MM.1S (cell line): Measurements from ENCODE around the gene DSN1.
"Not testable (repeated sequence)": the region's sequence is repeated elsewhere in the genome, so short reads cannot be mapped to it uniquely, and the experiment has no call there.

Source experiments
- DNase-seq: peaks from one replicate; pipeline ENCODE4 v3.0.0-alpha.2; 2015
- H2AFZ ChIP-seq: fragments of 300-600 bp; sonication (generic); 2 replicates; pipeline ENCODE4 v1.6.0; 2016; ENCODE audit warnings: antibody characterized with exemption, low read length
- H3F3A ChIP-seq: fragments of 300-600 bp; sonication (generic); 2 replicates; pipeline ENCODE4 v1.6.1; 2016; ENCODE audit warnings: mild to moderate bottlenecking, antibody characterized with exemption, low read length, moderate library complexity, mixed read lengths; ENCODE audit not compliant: insufficient read depth
- H3K27ac ChIP-seq: fragments of 300-600 bp; sonication (generic); 2 replicates; pipeline ENCODE4 v1.5.1; 2016; ENCODE audit warnings: mild to moderate bottlenecking, low read length
- H3K27me3 ChIP-seq: fragments of 300-600 bp; sonication (generic); replicated peaks from 2 replicates; pipeline ENCODE4 v1.6.0; 2016; ENCODE audit warnings: low read length; ENCODE audit not compliant: insufficient read depth
- H3K36me3 ChIP-seq: fragments of 300-600 bp; sonication (generic); replicated peaks from 2 replicates; pipeline ENCODE4 v1.6.1; 2016; ENCODE audit warnings: mild to moderate bottlenecking, low read length, mixed read lengths; ENCODE audit not compliant: insufficient read depth
- H3K4me1 ChIP-seq: fragments of 300-600 bp; sonication (generic); 2 replicates; pipeline ENCODE4 v1.6.1; 2016; ENCODE audit warnings: low read length, mixed read lengths
- H3K4me2 ChIP-seq: fragments of 300-600 bp; sonication (generic); 2 replicates; pipeline ENCODE4 v1.6.0; 2016; ENCODE audit warnings: low read depth, low read length
- H3K4me3 ChIP-seq: fragments of 300-600 bp; sonication (generic); 2 replicates; pipeline ENCODE4 v1.5.1; 2016; ENCODE audit warnings: low read length, mixed read lengths
- H3K79me2 ChIP-seq: fragments of 300-600 bp; sonication (generic); 2 replicates; pipeline ENCODE4 v1.6.1; 2016; ENCODE audit warnings: mixed run types, low read length, mixed read lengths
- H3K9ac ChIP-seq: fragments of 300-600 bp; sonication (generic); 2 replicates; pipeline ENCODE4 v1.6.1; 2016; ENCODE audit warnings: low read length, mixed read lengths
- H3K9me2 ChIP-seq: fragments of 300-600 bp; sonication (generic); replicated peaks from 2 replicates; pipeline ENCODE4 v1.6.1; 2016; ENCODE audit warnings: mild to moderate bottlenecking, low read length, mixed read lengths; ENCODE audit not compliant: insufficient read depth
- H3K9me3 ChIP-seq: fragments of 300-600 bp; sonication (generic); replicated peaks from 2 replicates; pipeline ENCODE4 v1.6.1; 2016; ENCODE audit warnings: mild to moderate bottlenecking, low read length, mixed read lengths; ENCODE audit not compliant: insufficient read depth
- H4K20me1 ChIP-seq: fragments of 300-600 bp; sonication (generic); 2 replicates; pipeline ENCODE4 v1.6.1; 2016; ENCODE audit warnings: mild to moderate bottlenecking, low read length, moderate library complexity, mixed read lengths; ENCODE audit not compliant: insufficient read depth
- EZH2 ChIP-seq: fragments of 300-600 bp; sonication (generic); optimal IDR thresholded peaks from 2 replicates; pipeline ENCODE3; 2017; ENCODE audit warnings: low read depth, mild to moderate bottlenecking, antibody characterized with exemption, low read length, mixed read lengths
- EZH2phosphoT487 ChIP-seq: fragments of 300-600 bp; sonication (generic); IDR thresholded peaks from 2 replicates; pipeline ENCODE4 v1.6.1; 2018; ENCODE audit warnings: antibody characterized with exemption, low read length
- TF ChIP-seq, protein P1 (sequence below): fragments of 300-600 bp; sonication (generic); IDR thresholded peaks from 2 replicates; pipeline ENCODE4 v1.5.1; 2016; ENCODE audit warnings: antibody characterized with exemption, low read length, mixed read lengths

Gene DSN1

DNA sequence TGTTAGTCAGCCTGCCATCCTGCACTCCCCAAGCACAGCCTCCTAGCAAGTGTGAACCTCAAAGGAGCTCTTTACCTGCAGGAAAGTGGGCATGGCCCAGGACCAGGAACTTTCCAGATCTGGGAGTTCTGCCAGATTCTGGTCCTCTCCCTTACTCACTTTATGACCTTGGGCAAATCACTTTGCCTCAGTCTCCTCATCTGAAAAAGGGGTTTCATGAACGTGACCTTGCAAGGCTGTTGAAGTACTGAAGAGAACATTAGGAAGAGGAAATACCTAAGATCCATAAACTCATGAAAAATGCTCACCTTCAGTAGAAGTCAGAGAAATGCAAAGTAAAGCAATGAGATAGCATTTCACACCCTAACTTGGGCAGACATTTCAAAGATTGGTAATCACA is 26.8 kb upstream of the DSN1 start:
- Histone ChIP-seq H3K9ac (no peak overlapping the region), H3K4me3 (no peak overlapping the region), H3K79me2 (no peaks in the 10 kb centered on the region), H3K4me1 (no peaks in the 10 kb centered on the region), H3K9me3 (no peaks in the 10 kb centered on the region), H3K9me2 (no peaks in the 10 kb centered on the region), H3K36me3 (no peaks in the 10 kb centered on the region), H2AFZ (no peak overlapping the region), H3K27ac (no peak overlapping the region), H3K27me3 (no peaks in the 10 kb centered on the region), H3K4me2 (no peak overlapping the region), H3F3A (no peaks in the 10 kb centered on the region), H4K20me1 (no peaks in the 10 kb centered on the region)
- TF ChIP-seq, protein P1, sequence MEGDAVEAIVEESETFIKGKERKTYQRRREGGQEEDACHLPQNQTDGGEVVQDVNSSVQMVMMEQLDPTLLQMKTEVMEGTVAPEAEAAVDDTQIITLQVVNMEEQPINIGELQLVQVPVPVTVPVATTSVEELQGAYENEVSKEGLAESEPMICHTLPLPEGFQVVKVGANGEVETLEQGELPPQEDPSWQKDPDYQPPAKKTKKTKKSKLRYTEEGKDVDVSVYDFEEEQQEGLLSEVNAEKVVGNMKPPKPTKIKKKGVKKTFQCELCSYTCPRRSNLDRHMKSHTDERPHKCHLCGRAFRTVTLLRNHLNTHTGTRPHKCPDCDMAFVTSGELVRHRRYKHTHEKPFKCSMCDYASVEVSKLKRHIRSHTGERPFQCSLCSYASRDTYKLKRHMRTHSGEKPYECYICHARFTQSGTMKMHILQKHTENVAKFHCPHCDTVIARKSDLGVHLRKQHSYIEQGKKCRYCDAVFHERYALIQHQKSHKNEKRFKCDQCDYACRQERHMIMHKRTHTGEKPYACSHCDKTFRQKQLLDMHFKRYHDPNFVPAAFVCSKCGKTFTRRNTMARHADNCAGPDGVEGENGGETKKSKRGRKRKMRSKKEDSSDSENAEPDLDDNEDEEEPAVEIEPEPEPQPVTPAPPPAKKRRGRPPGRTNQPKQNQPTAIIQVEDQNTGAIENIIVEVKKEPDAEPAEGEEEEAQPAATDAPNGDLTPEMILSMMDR, result no peak
- TF ChIP-seq EZH2 (no peak), EZH2phosphoT487 (no peak)
- DNase-seq, result no peak

DNA sequence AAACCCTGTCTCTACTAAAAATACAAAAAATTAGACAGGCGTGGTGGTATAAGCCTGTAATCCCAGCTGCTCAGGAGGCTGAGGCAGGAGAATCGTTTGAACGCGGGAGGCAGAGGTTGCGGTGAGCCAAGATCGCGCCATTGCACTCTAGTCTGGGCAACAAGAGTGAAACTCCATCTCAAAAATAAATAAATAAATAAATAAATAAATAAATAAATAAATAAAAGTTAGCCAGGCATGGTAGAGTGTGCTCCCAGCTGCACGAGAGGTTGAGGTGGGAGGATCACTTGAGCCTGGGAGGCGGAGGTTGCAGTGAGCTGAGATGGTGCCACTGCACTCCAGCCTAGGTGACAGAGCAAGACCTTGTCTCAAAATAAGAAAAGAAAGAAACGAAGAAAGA is 25.8 kb upstream of the DSN1 start:
- H3K79me2 ChIP-seq, H3F3A ChIP-seq, H3K4me2 ChIP-seq, H3K9me2 ChIP-seq, H3K9me3 ChIP-seq, H3K27me3 ChIP-seq, H2AFZ ChIP-seq, H3K27ac ChIP-seq, DNase-seq, H3K4me3 ChIP-seq, H3K36me3 ChIP-seq, H3K9ac ChIP-seq, H3K4me1 ChIP-seq, H4K20me1 ChIP-seq: not testable (repeated sequence)

DNA sequence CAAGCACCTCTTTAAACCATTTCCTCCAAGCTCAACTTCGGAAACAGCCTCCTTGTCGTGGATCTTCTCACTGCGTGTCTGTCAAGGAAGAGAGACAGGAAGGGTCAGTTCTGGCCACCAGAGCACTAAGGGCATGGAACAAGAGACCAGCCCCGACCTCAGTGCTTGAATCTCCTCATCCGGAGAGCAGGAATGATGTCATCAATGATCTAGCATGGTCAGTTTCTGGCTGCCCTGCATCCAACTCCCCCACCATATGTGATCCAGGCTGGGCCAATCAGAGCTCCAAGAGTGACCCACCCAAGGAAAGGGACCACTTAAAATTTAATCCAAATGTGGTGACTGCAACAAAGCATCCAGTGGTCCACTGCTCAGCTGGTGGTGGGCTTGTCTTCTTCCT is 23.3 kb upstream of the DSN1 start:
- Histone ChIP-seq H3K4me2 (no peak overlapping the region), H3K36me3 (no peaks in the 10 kb centered on the region), H3K79me2 (no peaks in the 10 kb centered on the region), H3K9me3 (no peaks in the 10 kb centered on the region), H3K9me2 (no peaks in the 10 kb centered on the region), H3K9ac (no peak overlapping the region), H3K4me3 (no peak overlapping the region), H3K27me3 (no peaks in the 10 kb centered on the region), H3F3A (no peaks in the 10 kb centered on the region), H3K27ac (no peak overlapping the region), H4K20me1 (no peaks in the 10 kb centered on the region), H2AFZ (no peak overlapping the region), H3K4me1 (no peaks in the 10 kb centered on the region)
- TF ChIP-seq, protein P1, result no peak
- no peak for TF ChIP-seq EZH2phosphoT487
- no peak for TF ChIP-seq EZH2
- no peak for DNase-seq

DNA sequence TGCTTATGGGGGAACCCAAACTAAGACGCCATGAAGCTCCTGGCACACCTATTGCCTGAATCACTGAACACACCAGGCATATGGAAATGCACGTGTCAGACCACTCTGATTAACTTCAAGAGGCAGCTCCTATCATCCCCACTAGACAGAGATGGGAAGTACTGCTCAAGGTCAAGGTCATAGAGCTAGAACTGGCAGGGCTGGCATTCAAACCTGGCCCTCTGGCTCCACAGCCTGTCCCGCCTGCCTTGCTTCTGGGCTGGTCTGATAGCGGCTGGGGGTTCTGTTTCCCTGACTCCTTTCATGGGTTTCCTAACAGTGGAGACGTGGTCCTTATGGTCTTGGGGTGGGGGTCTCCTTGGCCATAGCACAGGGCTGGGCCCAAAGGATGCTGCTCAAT is 22.6 kb upstream of the DSN1 start:
- Histone ChIP-seq H3K36me3 (no peaks in the 10 kb centered on the region), H3K79me2 (no peaks in the 10 kb centered on the region), H4K20me1 (no peaks in the 10 kb centered on the region), H3K4me2 (no peak overlapping the region), H3K9ac (no peak overlapping the region), H2AFZ (no peak overlapping the region), H3K4me1 (no peaks in the 10 kb centered on the region), H3K27me3 (no peaks in the 10 kb centered on the region), H3F3A (no peaks in the 10 kb centered on the region), H3K9me2 (no peaks in the 10 kb centered on the region), H3K4me3 (no peak overlapping the region), H3K9me3 (no peaks in the 10 kb centered on the region), H3K27ac (no peak overlapping the region)
- DNase-seq, result no peak
- TF ChIP-seq EZH2, result no peak
